HepG2 (cell line): Measurements from ENCODE around the gene TLE7. TPM values are rescaled to one million over a fixed set of nuclear protein-coding genes. Genes with fewer than 3 reads are reported as not detected.

Source experiments
- ARID3A ChIP-seq: IDR thresholded peaks from 2 replicates; pipeline ENCODE4 v1.6.1; 2012; ENCODE audit warnings: low read depth, low read length, improper control_type of control experiment
- CHD2 ChIP-seq: IDR thresholded peaks from 2 replicates; pipeline ENCODE4 v1.6.1; 2011; ENCODE audit warnings: low read depth, low read length, improper control_type of control experiment
- FOXM1 ChIP-seq: sonication (generic); formaldehyde crosslinking; IDR thresholded peaks from 2 replicates; pipeline ENCODE4 v1.5.0; 2020; ENCODE audit warnings: missing genetic modification reagents
- HMGA1 ChIP-seq: sonication (generic); formaldehyde crosslinking; conservative IDR thresholded peaks from 2 replicates; pipeline ENCODE4 v1.4.0; 2020; ENCODE audit warnings: missing genetic modification reagents
- HNRNPUL1 ChIP-seq: fragments of 200-400 bp; formaldehyde crosslinking; IDR thresholded peaks from 2 replicates; pipeline ENCODE4 v1.6.1; 2017; ENCODE audit warnings: low read depth, mild to moderate bottlenecking, low read length, moderate library complexity
- ISX ChIP-seq: sonication (generic); formaldehyde crosslinking; conservative IDR thresholded peaks from 2 replicates; pipeline ENCODE4 v1.5.0; 2020; ENCODE audit warnings: missing genetic modification reagents
- MIXL1 ChIP-seq: IDR thresholded peaks from 2 replicates; pipeline ENCODE4 v1.6.1; 2016
- NRL ChIP-seq: sonication (generic); formaldehyde crosslinking; IDR thresholded peaks from 2 replicates; pipeline ENCODE4 v1.5.0; 2020; ENCODE audit warnings: missing genetic modification reagents, mild to moderate bottlenecking, moderate library complexity, borderline replicate concordance
- PLRG1 ChIP-seq: fragments of 450-650 bp; conservative IDR thresholded peaks from 2 replicates; pipeline ENCODE4 v1.6.1; 2016
- PRDM4 ChIP-seq: sonication (generic); formaldehyde crosslinking; IDR thresholded peaks from 2 replicates; pipeline ENCODE4 v1.9.0; 2021; ENCODE audit warnings: missing genetic modification reagents, borderline replicate concordance
- SAP130 ChIP-seq: IDR thresholded peaks from 2 replicates; pipeline ENCODE4 v1.6.1; 2016; ENCODE audit warnings: low read depth
- SUZ12 ChIP-seq: fragments of 150-350 bp; IDR thresholded peaks from 2 replicates; pipeline ENCODE4 v1.6.1; 2014; ENCODE audit warnings: low read depth, low read length
- TMF1 ChIP-seq: sonication (generic); formaldehyde crosslinking; IDR thresholded peaks from 2 replicates; pipeline ENCODE4 v1.8.1; 2022; ENCODE audit warnings: low read depth, missing genetic modification reagents
- ZBTB21 ChIP-seq: sonication (generic); formaldehyde crosslinking; IDR thresholded peaks from 2 replicates; pipeline ENCODE4 v1.4.0; 2020; ENCODE audit warnings: missing genetic modification reagents
- ZBTB7A ChIP-seq: sonication (generic); formaldehyde crosslinking; IDR thresholded peaks from 2 replicates; pipeline ENCODE4 v1.8.0; 2022; ENCODE audit warnings: mild to moderate bottlenecking, missing genetic modification reagents
- ZC3H13 ChIP-seq: sonication (generic); formaldehyde crosslinking; IDR thresholded peaks from 2 replicates; pipeline ENCODE4 v1.8.1; 2023; ENCODE audit warnings: mild to moderate bottlenecking, missing genetic modification reagents, moderate library complexity
- ZFP41 ChIP-seq: sonication (generic); formaldehyde crosslinking; IDR thresholded peaks from 2 replicates; pipeline ENCODE4 v1.4.0; 2020; ENCODE audit warnings: mild to moderate bottlenecking, missing genetic modification reagents, borderline replicate concordance
- ZGPAT ChIP-seq: IDR thresholded peaks from 2 replicates; pipeline ENCODE4 v1.6.1; 2016; ENCODE audit warnings: mild to moderate bottlenecking
- ZKSCAN8 ChIP-seq: IDR thresholded peaks from 2 replicates; pipeline ENCODE4 v1.6.1; 2016; ENCODE audit warnings: borderline replicate concordance, missing genetic modification reagents, missing compliant biosample characterization
- ZNF121 ChIP-seq: sonication (generic); formaldehyde crosslinking; IDR thresholded peaks from 2 replicates; pipeline ENCODE4 v1.5.0; 2020; ENCODE audit warnings: mild to moderate bottlenecking, missing genetic modification reagents
- ZNF329 ChIP-seq: sonication (generic); formaldehyde crosslinking; IDR thresholded peaks from 2 replicates; pipeline ENCODE4 v1.9.0; 2021; ENCODE audit warnings: low read depth, mild to moderate bottlenecking, missing genetic modification reagents
- ZNF33A ChIP-seq: sonication (generic); formaldehyde crosslinking; IDR thresholded peaks from 2 replicates; pipeline ENCODE4 v1.5.1; 2020; ENCODE audit warnings: missing genetic modification reagents, mild to moderate bottlenecking, moderate library complexity, borderline replicate concordance
- ZNF558 ChIP-seq: sonication (generic); formaldehyde crosslinking; IDR thresholded peaks from 2 replicates; pipeline ENCODE4 v1.9.0; 2022; ENCODE audit warnings: mild to moderate bottlenecking, missing genetic modification reagents, borderline replicate concordance
- polyA plus RNA-seq, 8 experiments: library from polyadenylated mRNA; depleted of rRNA in 3 of 8; stranded (reverse) in 7 of 8; unstranded in 1 of 8; fragments of >200 nt; fragmentation: Illumina TruSeq in 4 of 8; extraction: Trizol in 4 of 8; gene quantifications; 2 replicates each; pipeline versions ENCODE4 v1.2.1 to v1.2.3, GENCODE V29; 2011 to 2016; ENCODE audit warnings: low read depth in 4 of 8, missing spikeins in 1 of 8, mixed read lengths in 1 of 8; ENCODE audit not compliant: insufficient read depth in 1 of 8
- total RNA-seq, 5 experiments: library from RNA; depleted of rRNA; stranded (reverse); fragments of >200 nt; fragmentation: Illumina TruSeq; extraction: Trizol; gene quantifications; 2 replicates each; pipeline ENCODE4 v1.2.3, GENCODE V29; 2016; ENCODE audit warnings: low read depth in 1 of 5
- TF ChIP-seq, protein P1 (sequence below): sonication (generic); formaldehyde crosslinking; conservative IDR thresholded peaks from 2 replicates; pipeline ENCODE4 v1.8.0; 2022; ENCODE audit warnings: low read depth, missing genetic modification reagents

The TLE7 gene
- total and polyA plus RNA-seq, 2 of the 13 experiments (the other 11 are each of a cell fraction or from before 2014, with no cell fraction given): not detected

GRCh38 chr16:71426069-71426879 lies 15.6 kb downstream of the TLE7 start (continued):
- peak; percentile 88; the same call in 1 of the 2 replicates for TF ChIP-seq PRDM4 (CRISPR knock-in tag)
- TF ChIP-seq ZBTB21 (CRISPR knock-in tag): no peak; the same call in 1 of the 2 replicates
- TF ChIP-seq ZFP41: 0 out of 2 replicates have a peak, but pooled peaks have one; percentile 91
- no peak; the same call in 1 of the 2 replicates for TF ChIP-seq TMF1 (CRISPR knock-in tag)
- TF ChIP-seq ZNF33A (CRISPR knock-in tag): no peak
- TF ChIP-seq HNRNPUL1: no peak
- TF ChIP-seq SAP130 (CRISPR knock-in tag): peak; percentile 92
- no peak for TF ChIP-seq PLRG1
- TF ChIP-seq FOXM1 (CRISPR knock-in tag): 0 out of 2 replicates have a peak, but pooled peaks have one; percentile 10
- no peak for TF ChIP-seq ZC3H13 (CRISPR knock-in tag)
- TF ChIP-seq ZKSCAN8 (CRISPR knock-in tag): peak; percentile 97
- 0 out of 2 replicates have a peak, but pooled peaks have one; percentile 37 for TF ChIP-seq ISX
- TF ChIP-seq ZGPAT: peak; percentile 99
- TF ChIP-seq HMGA1: no peak
- TF ChIP-seq ARID3A: no peak
- TF ChIP-seq, protein P1, sequence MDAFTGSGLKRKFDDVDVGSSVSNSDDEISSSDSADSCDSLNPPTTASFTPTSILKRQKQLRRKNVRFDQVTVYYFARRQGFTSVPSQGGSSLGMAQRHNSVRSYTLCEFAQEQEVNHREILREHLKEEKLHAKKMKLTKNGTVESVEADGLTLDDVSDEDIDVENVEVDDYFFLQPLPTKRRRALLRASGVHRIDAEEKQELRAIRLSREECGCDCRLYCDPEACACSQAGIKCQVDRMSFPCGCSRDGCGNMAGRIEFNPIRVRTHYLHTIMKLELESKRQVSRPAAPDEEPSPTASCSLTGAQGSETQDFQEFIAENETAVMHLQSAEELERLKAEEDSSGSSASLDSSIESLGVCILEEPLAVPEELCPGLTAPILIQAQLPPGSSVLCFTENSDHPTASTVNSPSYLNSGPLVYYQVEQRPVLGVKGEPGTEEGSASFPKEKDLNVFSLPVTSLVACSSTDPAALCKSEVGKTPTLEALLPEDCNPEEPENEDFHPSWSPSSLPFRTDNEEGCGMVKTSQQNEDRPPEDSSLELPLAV (CRISPR knock-in tag): no peak
- no peak for TF ChIP-seq CHD2
- TF ChIP-seq NRL: peak; percentile 94; the same call in 1 of the 2 replicates
- TF ChIP-seq SUZ12: no peak
- no peak for TF ChIP-seq ZNF121 (CRISPR knock-in tag)
- peak; percentile 65 for TF ChIP-seq ZBTB7A
- TF ChIP-seq ZNF558 (CRISPR knock-in tag): no peak
- TF ChIP-seq MIXL1 (CRISPR knock-in tag): peak; percentile 90
- TF ChIP-seq ZNF329: peak; percentile 90
